GM19239 (cell line): Measurements from ENCODE around the gene RNF213.
"Not testable (repeated sequence)": the region's sequence is repeated elsewhere in the genome, so short reads cannot be mapped to it uniquely, and the experiment has no call there.

Experiments
- DNase-seq: peaks from one replicate; pipeline ENCODE4 v3.0.0; 2011; ENCODE audit warnings: low spot score; ENCODE audit not compliant: insufficient read length
- FAIRE-seq: peaks from 2 replicates; lab custom pipeline; 2011; peaks lifted over from hg19 to GRCh38; lab: Jason Lieb, UNC

Gene RNF213

DNA sequence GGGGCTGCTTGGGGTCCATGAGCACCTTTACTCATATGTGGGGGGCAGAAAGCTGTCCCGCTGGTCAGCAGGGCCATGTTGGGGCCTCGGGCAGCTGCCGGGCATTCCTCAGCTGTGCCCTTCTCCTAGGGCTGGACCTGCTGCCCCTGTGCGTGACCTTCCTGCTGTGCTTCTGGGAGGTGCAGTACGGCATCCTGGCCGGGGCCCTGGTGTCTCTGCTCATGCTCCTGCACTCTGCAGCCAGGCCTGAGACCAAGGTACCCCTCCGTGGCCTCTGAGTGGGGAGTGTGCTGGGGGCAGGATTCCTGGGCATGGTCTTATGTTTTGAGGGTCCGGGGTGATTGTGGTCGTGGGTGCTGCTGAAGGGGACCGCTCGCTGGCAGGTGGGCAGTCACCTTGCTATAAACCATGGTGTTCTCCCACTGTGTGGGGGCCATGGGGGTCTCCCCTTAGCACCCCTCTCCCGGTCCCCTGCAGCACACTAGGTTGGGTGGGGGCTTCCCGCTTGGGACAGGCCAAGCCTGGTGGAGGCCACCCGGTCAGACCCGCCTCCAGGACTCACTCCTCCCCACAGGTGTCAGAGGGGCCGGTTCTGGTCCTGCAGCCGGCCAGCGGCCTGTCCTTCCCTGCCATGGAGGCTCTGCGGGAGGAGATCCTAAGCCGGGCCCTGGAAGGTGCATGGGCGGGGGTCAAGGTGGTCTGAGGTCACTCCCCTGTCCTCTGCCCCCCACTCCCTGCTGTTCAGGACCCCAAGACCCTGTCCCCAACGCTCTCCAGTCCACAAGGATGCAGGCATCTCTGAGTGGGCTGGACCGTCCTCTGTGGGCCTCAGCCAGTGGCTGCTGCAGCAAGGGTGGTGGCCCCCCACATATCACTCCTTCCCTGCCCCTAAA is 12.4 kb upstream of the RNF213 start:
- FAIRE-seq (no peak), DNase-seq (no peak)

DNA sequence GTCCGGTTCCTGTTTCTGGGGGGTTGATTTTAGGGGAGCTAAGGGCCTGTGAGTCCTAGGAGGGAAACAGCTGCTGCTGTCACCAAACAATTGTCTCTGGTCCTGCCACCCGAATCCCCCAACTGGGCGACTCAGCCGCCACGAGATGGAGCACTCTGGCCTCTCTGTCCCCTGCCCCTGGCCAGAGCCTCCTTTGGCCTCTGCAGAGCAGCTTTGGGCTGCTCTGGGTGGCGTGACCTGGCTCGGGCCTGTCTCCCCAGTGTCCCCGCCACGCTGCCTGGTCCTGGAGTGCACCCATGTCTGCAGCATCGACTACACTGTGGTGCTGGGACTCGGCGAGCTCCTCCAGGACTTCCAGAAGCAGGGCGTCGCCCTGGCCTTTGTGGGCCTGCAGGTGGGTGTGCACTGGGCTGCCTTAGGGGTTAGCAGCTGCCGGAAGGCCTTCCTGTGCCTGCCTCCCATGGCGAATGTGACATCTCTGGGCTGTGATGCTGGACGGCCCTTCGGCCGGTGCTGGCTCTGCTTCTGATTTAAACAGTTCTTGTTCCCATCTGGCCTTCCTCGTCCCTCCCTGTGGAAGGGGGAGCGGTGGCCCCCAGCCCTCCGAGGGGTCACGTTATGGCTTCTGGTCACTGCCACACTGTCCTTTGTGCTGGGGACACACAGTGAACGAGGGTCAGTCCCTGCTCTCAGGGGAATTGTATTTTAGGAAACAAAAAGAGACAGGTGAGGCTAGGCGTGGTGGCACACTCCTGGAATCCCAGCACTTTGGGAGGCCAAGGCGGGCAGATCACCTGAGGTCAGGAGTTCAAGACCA is 11.6 kb upstream of the RNF213 start:
- FAIRE-seq, result no peak

DNA sequence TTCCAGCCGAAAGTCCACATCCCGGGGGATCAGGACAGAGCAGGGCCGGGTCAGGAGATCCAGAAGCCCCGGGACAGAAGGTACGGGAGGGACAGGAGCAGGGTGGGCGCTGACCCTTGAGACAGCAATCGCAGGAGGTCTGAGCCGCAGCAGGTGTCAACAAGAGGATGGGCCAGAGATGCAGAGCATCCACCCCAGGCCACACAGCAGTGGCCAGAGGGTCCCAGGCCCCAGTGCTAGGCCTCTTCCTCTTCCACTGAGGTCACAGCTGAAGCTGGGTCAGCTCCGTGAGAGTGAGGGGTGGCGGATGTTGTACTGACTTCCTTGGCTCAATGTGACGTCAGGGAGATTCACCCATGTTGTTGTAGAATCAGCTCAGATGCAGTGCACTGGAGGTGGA is 8.7 kb upstream of the RNF213 start:
- no peak for FAIRE-seq
- DNase-seq, result no peak

More for the DNA sequence above, 11.6 kb upstream of the RNF213 start:
- no peak for DNase-seq

DNA sequence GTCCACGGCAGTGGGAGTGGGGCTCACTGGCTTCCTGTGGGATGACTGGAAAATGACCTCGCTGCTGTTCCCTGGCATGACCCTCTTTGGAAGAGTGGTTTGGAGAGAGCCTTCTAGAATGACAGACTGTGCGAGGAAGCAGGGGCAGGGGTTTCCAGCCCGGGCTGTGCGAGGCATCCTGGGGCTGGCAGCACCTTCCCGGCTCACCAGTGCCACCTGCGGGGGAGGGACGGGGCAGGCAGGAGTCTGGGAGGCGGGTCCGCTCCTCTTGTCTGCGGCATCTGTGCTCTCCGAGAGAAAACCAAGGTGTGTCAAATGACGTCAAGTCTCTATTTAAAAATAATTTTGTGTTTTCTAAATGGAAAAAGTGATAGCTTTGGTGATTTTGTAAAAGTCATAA is 7.8 kb upstream of the RNF213 start:
- DNase-seq, result peak; percentile 85
- no peak for FAIRE-seq

DNA sequence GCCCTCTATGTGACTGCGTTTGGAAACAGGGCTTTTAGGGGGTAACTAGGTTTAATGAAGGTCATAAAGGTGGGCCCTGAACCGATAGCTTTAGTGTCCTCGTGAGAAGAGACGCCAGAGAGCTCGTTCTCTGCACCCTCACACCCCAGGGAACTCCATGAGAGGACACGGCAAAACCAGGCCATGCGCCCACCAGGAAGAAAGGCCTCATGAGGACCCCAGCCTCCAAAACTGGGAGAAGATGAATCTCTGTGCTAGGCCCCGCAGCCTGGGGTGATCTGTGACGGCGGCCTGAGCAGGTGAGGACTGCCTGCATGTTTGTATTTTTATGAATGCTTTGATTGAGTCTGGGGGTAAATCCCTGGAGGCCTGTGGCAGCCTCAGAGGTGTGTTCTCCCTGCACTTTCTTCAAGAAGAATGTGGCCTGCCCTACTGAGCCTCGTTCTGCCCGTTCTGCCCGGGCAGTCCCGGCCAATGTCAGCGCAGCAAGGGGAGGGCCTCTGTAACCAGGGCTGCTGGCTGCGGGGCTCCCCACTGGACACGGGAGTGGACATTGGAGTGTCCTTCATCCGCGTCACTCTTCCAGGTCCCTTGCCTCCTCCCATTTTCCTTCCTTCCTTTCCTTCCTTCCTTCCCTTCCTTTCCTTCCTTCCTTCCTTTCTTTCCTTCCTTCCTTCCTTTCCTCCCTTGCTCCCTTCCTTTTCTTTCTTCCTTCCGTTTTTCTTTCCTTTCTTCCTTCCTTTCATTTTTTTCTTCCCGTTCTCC is 6.8 kb upstream of the RNF213 start:
- FAIRE-seq (no peak), DNase-seq (no peak)

DNA sequence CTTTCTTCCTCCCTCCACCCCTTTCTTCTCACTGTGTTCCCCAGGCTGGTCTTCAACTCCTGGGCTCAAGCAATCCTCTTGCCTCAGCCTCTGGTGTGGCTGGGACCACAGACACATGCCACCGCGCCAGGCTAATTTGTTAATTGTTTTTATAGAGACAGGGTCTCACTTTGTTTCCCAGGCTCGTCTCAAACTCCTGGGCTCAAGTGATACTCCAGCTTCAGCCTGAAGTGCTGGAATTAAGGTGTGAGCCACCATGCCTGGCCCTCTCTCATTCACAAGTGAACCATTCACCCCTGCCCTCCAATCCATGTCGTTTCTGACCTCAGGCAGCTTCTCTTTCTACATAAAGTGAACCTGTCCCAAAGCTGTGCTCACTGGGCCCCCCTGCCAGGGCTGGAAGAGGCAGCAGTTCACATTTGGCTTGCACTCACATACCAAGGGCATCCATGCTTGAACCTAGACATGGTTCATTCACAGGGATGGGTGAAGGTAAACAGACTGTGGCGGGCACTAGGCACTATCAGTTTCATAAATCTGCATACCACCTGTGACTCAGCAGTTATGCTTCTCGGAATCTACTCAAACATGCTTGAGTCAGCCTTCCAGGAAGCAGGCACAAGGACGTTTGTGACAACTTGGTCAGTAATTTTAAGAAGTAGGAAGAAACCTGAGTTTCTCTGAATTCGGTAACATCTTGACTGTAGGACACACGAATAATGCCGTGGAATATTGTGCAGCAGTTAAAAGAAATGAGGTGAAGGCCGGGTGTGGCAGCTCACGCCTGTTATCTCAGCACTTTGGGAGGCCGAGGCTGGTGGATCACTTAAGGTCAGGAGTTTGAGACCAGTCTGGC is 6.0 kb upstream of the RNF213 start:
- FAIRE-seq (peak; percentile 95), DNase-seq (peak; percentile 65)

DNA sequence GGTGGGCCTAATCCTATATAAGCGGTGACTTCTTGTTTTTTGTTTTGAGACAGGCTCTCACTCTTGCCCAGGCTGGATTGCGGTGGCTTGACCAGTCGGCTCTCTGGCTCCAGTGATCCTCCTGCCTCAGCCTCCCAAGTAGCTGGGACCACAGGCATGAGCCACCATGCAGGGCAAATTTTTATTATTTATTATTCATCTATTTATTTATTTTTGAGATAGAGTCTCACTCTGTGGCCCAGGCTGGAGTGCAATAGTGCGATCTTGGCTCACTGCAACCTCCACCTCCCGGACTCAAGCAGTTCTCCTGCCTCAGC is 4.7 kb upstream of the RNF213 start:
- no peak for DNase-seq
- no peak for FAIRE-seq

DNA sequence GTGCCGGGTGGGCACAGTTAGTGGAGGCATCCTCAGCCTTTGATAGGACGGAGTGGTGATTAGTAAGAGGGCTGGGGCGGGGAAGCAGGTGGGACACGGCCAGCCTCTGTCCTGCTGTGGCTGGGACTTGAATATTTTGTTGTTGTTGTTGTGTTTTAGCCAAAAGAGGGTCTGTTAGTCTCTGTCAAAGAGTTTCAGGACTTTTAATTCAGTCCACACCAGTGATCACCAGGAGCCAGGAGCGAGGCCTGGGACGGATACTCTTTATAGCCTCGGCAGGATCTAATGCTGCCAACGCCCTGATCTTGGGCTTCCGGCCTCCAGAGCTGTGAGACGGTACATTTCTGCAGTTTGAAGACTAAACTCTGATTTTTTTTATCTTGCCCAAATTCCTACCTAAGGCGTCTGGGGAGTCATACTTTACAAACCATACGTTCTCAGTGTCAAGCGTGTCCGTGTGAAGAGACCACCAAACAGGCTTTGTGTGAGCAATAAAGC is 2.9 kb upstream of the RNF213 start:
- FAIRE-seq (no peak), DNase-seq (no peak)

DNA sequence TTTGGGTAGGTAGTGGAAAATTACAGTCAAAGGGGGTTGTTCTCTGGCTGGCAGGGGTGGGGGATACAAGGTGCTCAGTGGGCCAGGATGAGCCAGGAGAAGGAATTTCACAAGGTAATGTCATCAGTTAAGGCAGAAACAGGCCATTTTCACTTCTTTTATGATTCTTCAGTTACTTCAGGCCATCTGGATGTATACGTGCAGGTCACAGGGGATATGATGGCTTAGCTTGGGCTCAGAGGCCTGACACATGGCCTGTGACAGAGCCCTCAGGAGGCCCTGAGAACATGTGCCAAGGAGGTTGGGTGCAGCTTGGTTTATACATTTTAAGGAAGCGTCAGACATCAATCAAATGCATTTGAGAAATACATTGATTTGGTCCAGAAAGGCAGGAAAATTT is 2.4 kb upstream of the RNF213 start:
- FAIRE-seq, result not testable (repeated sequence)

DNA sequence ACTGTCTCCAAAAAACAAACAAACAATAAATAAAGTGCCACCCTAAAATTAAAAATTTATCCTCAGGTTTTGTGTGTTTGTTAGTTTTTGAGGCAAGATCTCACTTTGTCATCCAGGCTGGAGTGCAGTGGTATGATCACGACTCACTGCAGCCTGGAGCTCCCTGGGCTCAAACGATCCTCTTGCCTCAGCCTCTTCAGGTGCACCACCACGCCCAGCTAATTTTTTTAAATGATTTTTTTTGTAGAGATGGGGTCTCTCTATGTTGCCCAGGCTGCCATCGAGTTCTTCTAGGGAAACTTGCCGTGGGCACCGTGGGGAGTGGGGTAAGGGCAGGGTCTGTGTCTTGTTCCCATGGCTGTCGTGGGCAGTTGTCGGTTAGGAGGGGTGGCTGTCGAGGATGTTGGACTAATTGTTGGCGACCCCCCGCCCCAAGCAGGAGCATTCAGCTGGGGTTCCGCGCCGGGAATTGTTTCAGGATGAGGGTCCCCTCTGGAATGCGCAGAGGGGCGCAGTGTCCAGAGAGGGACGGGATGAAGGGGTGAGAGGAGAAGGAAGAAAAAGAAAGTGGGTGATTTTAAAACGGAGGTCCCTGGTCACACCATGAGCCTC is 1.1 kb upstream of the RNF213 start:
- no peak for FAIRE-seq
- DNase-seq, result no peak

More for the DNA sequence above, 2.4 kb upstream of the RNF213 start:
- DNase-seq, result not testable (repeated sequence)

DNA sequence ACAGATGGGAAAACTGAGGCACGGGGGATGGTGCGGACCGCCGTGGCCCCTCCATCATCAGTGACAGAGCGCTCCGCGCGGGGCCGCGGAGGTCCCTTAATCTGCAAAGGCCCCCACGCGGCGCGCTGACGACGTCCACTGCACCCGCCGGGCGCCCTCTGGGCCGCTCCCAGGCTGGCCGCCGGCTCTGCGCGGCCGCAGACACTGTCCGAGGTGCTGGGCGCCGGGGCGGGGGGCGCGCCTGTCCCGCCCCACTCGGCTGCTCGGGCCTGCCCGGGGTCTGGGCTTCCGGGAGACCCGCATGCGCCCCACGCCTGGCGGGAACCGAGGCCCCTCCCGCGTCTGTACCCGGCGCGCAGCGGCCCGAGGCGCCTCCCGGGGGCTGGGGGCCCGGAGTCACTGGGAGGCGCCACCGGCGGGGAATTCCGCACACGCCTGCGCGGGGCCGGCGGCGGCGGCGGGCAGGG is 550 bp upstream of the RNF213 start:
- FAIRE-seq, result no peak
- no peak for DNase-seq

DNA sequence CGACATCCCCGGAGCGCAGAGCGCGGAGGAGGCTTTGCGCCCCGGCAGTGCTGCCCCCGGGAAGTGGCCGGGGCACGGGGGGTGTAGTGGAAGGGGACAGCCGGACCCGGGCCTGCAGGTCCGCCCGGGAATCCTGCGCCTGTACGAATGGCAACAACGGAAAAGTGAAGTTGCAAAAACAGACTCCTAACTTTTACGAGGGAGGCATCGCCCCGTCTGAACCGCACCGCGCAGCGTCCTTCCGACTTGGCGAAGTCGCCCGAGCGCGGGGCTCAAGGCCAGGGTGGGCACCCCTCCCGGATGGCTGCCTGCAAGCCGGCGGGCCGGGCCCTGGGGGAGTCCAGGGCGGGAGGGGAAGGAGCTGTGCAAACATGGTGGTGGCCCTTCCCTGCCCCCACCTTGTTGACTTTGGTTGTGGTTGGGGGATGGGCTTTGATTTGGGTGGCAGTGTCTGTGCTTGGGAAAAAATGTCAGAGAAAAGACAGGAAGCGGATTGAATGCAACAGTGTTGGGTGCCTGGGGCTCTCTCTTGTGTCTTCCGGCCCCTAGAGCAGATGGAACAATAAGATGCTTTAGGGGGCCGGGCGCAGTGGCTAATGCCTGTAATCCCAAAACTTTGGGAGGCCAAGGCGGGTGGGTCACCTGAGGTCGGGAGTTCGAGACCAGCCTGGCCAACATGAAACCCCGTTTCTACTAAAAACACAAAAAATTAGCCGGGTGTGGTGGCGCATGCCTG is 675 bp downstream of the RNF213 start:
- DNase-seq, result no peak
- peak; percentile 47 for FAIRE-seq

DNA sequence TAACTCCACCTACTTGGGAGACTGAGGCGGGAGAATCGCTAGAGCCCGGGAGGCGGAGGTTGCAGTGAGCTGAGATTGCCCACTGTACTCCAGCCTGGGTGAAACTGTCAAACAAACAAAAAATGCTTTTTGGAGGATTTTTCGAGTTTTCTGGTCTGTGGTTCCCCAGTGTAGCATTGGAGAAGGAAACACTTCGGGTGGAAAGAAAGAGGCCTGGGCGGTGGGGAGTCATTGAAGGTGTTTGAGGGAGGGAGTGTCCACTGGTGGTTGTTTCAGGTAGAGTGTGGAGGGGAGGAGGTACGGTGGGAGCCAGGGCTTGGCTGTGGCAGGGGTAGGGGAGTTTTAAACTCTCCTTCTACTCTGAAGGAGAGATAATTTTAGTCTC is 1.2 kb downstream of the RNF213 start:
- no peak for FAIRE-seq
- DNase-seq, result no peak

DNA sequence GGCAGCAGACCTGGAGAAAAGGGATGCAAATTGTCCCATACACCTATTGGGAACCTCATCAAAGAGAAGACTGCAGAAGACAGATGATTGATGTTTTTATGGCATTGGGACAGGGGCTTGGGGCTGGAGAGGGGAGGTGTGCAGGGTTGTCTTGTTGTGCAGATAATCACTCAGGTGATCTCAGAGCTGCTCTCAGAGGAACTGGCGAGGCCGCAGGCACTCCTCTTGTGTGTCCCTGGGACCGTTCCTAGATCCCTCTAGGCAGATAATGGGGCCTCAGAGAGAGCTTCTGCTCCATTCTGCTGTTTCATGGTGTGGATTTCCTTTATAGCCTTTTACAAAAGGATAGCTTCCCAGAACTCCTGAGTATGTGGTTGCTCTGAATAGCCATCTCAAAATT is 1.6 kb downstream of the RNF213 start:
- no peak for FAIRE-seq
- no peak for DNase-seq

DNA sequence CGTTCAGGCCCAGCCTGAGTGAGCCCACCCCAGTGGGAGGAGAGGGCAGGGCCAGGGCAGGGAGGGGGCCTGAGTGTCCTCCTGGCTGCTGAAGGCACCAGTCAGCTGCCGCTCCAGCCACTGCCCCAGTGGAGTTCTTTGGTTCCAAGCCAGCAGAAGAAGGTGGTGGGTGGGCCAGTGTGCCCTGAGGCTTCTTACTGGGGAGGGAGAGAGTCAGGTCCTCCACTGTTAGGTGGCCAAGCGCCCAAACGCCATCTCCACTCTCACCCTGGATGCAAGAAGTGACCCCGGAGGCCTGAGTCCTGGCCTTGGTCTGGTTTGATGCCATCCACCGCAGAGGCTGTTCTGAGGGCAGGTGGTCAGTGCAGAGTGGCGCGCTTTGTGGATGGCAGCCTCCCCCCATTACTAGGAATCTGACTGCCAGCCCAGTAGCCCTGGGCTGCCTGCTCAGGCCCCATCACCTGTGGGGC is 2.2 kb downstream of the RNF213 start:
- FAIRE-seq (no peak), DNase-seq (no peak)

DNA sequence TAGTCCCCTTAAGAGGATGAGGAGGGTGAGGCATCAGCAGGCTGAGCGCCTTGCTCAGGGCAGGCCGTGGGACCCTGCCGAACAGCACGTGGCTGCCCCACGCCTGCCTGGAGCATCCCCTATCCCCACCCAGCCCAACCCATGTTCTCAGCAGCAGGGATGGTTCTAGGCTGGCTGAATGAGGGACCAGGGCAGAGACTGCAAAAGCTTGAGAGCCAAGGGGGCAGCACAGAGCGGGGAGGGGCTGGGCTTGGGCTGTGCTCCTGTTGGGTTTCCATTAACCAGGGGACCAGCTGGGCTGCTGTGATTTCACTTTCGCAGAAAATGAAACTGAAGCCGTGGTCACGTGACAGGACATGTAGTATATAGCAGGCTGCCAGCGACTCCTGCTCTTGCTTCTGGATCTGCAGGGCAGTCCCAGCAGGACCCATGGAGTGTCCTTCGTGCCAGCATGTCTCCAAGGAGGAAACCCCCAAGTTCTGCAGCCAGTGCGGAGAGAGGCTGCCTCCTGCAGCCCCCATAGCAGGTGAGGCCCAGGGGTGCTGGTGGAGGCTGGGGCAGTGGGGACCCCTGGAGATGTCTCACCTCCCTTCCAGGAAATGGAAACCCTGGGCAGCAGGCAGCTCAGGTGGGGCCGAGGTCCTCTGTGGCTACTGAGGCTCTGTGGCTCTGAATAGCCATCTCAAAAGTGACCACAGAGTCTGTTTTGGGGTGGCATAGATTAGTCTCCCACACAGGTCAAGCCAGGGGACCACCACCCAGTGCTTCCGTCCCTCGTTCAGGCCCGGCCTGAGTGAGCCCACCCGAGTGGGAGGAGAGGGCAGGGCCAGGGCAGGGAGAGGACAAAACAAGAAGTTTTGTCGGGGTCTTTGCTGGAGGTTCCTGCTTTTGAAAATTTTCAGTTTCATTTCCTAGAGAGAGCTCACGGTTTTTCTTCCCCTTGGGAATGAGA is 2.9 kb downstream of the RNF213 start:
- DNase-seq, result peak; percentile 83
- FAIRE-seq, result peak; percentile 100
